CD14-positive monocyte (primary cell): ENCODE data around the gene YTHDF1. TPM values are rescaled to one million over a fixed set of nuclear protein-coding genes. Genes with fewer than 3 reads are reported as not detected.
"Not testable (repeated sequence)": the region's sequence is repeated elsewhere in the genome, so short reads cannot be mapped to it uniquely, and the experiment has no call there.

ENCODE experiments used
- DNase-seq, 3 donors: peaks; one replicate each; pipeline ENCODE4 v3.0.0-alpha.2; 2011 to 2022
- H2AFZ ChIP-seq: 2 replicates; pipeline ENCODE4 v1.6.0; 2012; ENCODE audit warnings: mild to moderate bottlenecking, low read depth, low read length, inconsistent platforms; ENCODE audit not compliant: insufficient read depth, poor library complexity, severe bottlenecking
- H3K27ac ChIP-seq, 2 donors: 1 replicate in 1 of 2; 2 replicates in 1 of 2; pipeline ENCODE4 v1.5.1; 2012 to 2013; ENCODE audit warnings: low read length in 2 of 2, control low read depth in 1 of 2, inconsistent platforms in 1 of 2, low read depth in 1 of 2, mild to moderate bottlenecking in 1 of 2
- H3K27me3 ChIP-seq, 2 donors: one replicate each; pipeline versions ENCODE4 v1.6.0 to v1.6.1; 2011 to 2013; ENCODE audit warnings: low read length in 2 of 2; ENCODE audit not compliant: control insufficient read depth in 2 of 2, insufficient read depth in 2 of 2
- H3K36me3 ChIP-seq, 2 donors: replicated peaks in 1 of 2; 1 replicate in 1 of 2; 2 replicates in 1 of 2; pipeline versions ENCODE4 v1.5.1 to v1.6.1; 2012 to 2013; ENCODE audit warnings: low read length in 2 of 2, control low read depth in 1 of 2, inconsistent platforms in 1 of 2, mild to moderate bottlenecking in 1 of 2; ENCODE audit not compliant: insufficient read depth in 2 of 2, control insufficient read depth in 1 of 2
- H3K4me1 ChIP-seq, 2 donors: 1 replicate in 1 of 2; 2 replicates in 1 of 2; pipeline versions ENCODE4 v1.5.1 to v1.6.1; 2012 to 2013; ENCODE audit warnings: low read length in 2 of 2, control low read depth in 1 of 2, inconsistent platforms in 1 of 2, mild to moderate bottlenecking in 1 of 2, moderate library complexity in 1 of 2; ENCODE audit not compliant: insufficient read depth in 2 of 2, control insufficient read depth in 1 of 2
- H3K4me2 ChIP-seq: replicated peaks from 2 replicates; pipeline ENCODE3; 2012; ENCODE audit warnings: low read length, moderate library complexity, mild to moderate bottlenecking; ENCODE audit not compliant: poor library complexity, severe bottlenecking; ENCODE audit errors: extremely low read depth
- H3K4me3 ChIP-seq, 3 experiments: fragments of 200-600 bp in 1 of 3; sonication (generic) in 1 of 3; replicated peaks in 1 of 3; 1 replicate in 2 of 3; 2 replicates in 1 of 3; pipeline ENCODE4 v1.5.1; 2011 to 2013; ENCODE audit warnings: low read length in 3 of 3, mild to moderate bottlenecking in 3 of 3, control low read depth in 2 of 3, low read depth in 2 of 3, inconsistent platforms in 1 of 3, moderate library complexity in 1 of 3
- H3K79me2 ChIP-seq: 2 replicates; pipeline ENCODE4 v1.6.0; 2012; ENCODE audit warnings: mild to moderate bottlenecking, control low read depth, inconsistent platforms, low read length, moderate library complexity; ENCODE audit not compliant: insufficient read depth
- H3K9ac ChIP-seq: 2 replicates; pipeline ENCODE4 v1.6.0; 2017; ENCODE audit warnings: low read length, mild to moderate bottlenecking; ENCODE audit not compliant: insufficient read depth, poor library complexity, severe bottlenecking
- H3K9me3 ChIP-seq, 2 donors: replicated peaks in 1 of 2; 1 replicate in 1 of 2; 2 replicates in 1 of 2; pipeline versions ENCODE4 v1.5.1 to v1.6.1; 2012 to 2013; ENCODE audit warnings: low read length in 2 of 2, control low read depth in 1 of 2; ENCODE audit not compliant: control insufficient read depth in 1 of 2, insufficient read depth in 1 of 2
- H4K20me1 ChIP-seq: 2 replicates; pipeline ENCODE4 v1.6.0; 2012; ENCODE audit warnings: mild to moderate bottlenecking, low read length, control low read depth, moderate library complexity; ENCODE audit not compliant: insufficient read depth
- H3K27ac Mint-ChIP-seq, 7 donors: one replicate each; pipeline ENCODE4 v1.8.0; 2020; ENCODE audit warnings: mild to moderate bottlenecking in 7 of 7, mixed read lengths in 7 of 7, moderate library complexity in 6 of 7, inconsistent platforms in 2 of 7
- H3K27me3 Mint-ChIP-seq, 3 donors: one replicate each; pipeline ENCODE4 v1.8.0; 2021 to 2022; ENCODE audit warnings: low read depth in 3 of 3, mild to moderate bottlenecking in 3 of 3, mixed read lengths in 3 of 3, moderate library complexity in 3 of 3, inconsistent platforms in 1 of 3
- H3K36me3 Mint-ChIP-seq, 2 donors: one replicate each; pipeline ENCODE4 v1.8.0; 2020; ENCODE audit warnings: mixed read lengths in 2 of 2, inconsistent platforms in 1 of 2, mild to moderate bottlenecking in 1 of 2
- H3K4me1 Mint-ChIP-seq: one replicate; pipeline ENCODE4 v1.8.0; 2020; ENCODE audit warnings: mild to moderate bottlenecking, mixed read lengths
- H3K4me3 Mint-ChIP-seq, 2 donors: one replicate each; pipeline ENCODE4 v1.8.0; 2020; ENCODE audit warnings: mild to moderate bottlenecking in 2 of 2, mixed read lengths in 2 of 2, moderate library complexity in 1 of 2
- H3K9me3 Mint-ChIP-seq, 7 donors: one replicate each; pipeline ENCODE4 v1.8.0; 2020 to 2022; ENCODE audit warnings: mixed read lengths in 7 of 7, mild to moderate bottlenecking in 6 of 7, moderate library complexity in 6 of 7, inconsistent platforms in 2 of 7
- WGBS: methylation state at CpG from one replicate; pipeline ENCODE4 v1.1.5; 2013; ENCODE audit warnings: missing lambda C conversion rate; ENCODE audit not compliant: insufficient coverage; 5-methylcytosine and 5-hydroxymethylcytosine counted together
- intact Hi-C, 2 donors: fragments of 100-400 bp; cut with micrococcal nuclease; formaldehyde crosslinking; loops; one replicate each; pipeline versions ENCODE4 v1.15.0 to v1.15.1; 2023
- polyA plus RNA-seq, 3 donors: library from polyadenylated mRNA; depleted of rRNA in 1 of 3; unstranded in 2 of 3; stranded (reverse) in 1 of 3; fragments of 300-500 nt in 2 of 3; fragments of >200 nt in 1 of 3; fragmentation: Illumina TruSeq in 2 of 3; gene quantifications; 1 replicate in 2 of 3; 2 replicates in 1 of 3; pipeline ENCODE4 v1.2.3, GENCODE V29; 2012 to 2021
- TF ChIP-seq, protein P1 (sequence below): fragments of 200-600 bp; IDR thresholded peaks from one replicate; pipeline ENCODE4 v1.8.0; 2022; ENCODE audit warnings: antibody characterized with exemption, mild to moderate bottlenecking

Gene YTHDF1
- polyA plus RNA-seq, 3 donors = 18.0 to 33.4 (median 25.9) TPM

GRCh38 chr20:63222541-63222940 is 6.6 kb upstream of the YTHDF1 start:
- no peak overlapping the region for H3K4me3 ChIP-seq
- H3K4me3 Mint-ChIP-seq = no peak overlapping the region
- no peak overlapping the region for H3K27ac ChIP-seq
- intact Hi-C loops = loop anchor here in 1 of 2 donors (5.0 kb wide), 1 partner anchor 50 kb away; the partner anchor contains the start of gene ARFGAP1
- no peak overlapping the region for H2AFZ ChIP-seq
- no peaks in the 10 kb centered on the region for H3K36me3 Mint-ChIP-seq
- no peak for DNase-seq
- H3K9ac ChIP-seq = no peak overlapping the region
- no peaks in the 10 kb centered on the region for H3K4me1 ChIP-seq
- H3K27me3 ChIP-seq = peaks cover 0 to 5% of the 10 kb centered on the region in 2 donors
- no peak overlapping the region for H3K4me2 ChIP-seq
- WGBS = 73% methylated on average over 4 of the region's 7 CpGs
- H4K20me1 ChIP-seq = no peaks in the 10 kb centered on the region
- H3K4me1 Mint-ChIP-seq = no peaks in the 10 kb centered on the region
- H3K36me3 ChIP-seq = no peaks in the 10 kb centered on the region
- H3K27ac Mint-ChIP-seq = no peak overlapping the region
- peaks cover 14 to 20% (median 18%) of the 10 kb centered on the region in 3 donors for H3K27me3 Mint-ChIP-seq
- H3K79me2 ChIP-seq = no peaks in the 10 kb centered on the region
- peaks cover 0 to 2% (median 0%) of the 10 kb centered on the region in 7 donors for H3K9me3 Mint-ChIP-seq
- TF ChIP-seq, protein P1, sequence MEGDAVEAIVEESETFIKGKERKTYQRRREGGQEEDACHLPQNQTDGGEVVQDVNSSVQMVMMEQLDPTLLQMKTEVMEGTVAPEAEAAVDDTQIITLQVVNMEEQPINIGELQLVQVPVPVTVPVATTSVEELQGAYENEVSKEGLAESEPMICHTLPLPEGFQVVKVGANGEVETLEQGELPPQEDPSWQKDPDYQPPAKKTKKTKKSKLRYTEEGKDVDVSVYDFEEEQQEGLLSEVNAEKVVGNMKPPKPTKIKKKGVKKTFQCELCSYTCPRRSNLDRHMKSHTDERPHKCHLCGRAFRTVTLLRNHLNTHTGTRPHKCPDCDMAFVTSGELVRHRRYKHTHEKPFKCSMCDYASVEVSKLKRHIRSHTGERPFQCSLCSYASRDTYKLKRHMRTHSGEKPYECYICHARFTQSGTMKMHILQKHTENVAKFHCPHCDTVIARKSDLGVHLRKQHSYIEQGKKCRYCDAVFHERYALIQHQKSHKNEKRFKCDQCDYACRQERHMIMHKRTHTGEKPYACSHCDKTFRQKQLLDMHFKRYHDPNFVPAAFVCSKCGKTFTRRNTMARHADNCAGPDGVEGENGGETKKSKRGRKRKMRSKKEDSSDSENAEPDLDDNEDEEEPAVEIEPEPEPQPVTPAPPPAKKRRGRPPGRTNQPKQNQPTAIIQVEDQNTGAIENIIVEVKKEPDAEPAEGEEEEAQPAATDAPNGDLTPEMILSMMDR = no peak
- H3K9me3 ChIP-seq = no peaks in the 10 kb centered on the region

DNA sequence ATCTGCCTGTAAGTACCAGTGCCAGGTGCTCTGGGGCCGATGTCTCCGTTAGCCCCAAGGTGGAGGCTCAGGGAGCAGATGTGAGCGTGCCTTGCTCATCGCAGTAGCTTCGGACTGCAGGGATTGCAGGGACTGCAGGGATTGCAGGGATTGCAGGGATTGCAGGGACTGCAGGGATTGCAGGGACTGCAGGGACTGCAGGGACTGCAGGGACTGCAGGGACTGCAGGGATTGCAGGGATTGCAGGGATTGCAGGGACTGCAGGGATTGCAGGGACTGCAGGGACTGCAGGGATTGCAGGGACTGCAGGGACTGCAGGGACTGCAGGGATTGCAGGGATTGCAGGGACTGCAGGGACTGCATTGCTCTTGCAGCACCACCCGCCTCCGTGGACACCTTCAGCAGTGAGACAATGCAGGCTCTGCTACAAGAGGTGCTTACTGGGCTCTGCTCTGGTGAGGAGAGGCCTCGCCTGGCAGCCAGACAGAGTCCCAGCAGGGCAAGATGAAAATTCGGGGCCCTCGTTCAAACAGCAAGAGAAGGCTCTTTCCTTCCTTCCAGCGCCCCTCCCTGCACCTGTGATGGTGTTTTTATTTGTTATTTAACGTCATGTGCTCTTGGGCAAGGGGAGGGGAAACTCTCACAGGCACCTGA is 5.6 kb upstream of the YTHDF1 start:
- not testable (repeated sequence) for H2AFZ ChIP-seq, H3K9me3 ChIP-seq, H3K4me2 ChIP-seq, H3K4me3 ChIP-seq, H3K36me3 ChIP-seq, H3K27me3 ChIP-seq, H3K4me1 ChIP-seq, DNase-seq, H3K4me3 Mint-ChIP-seq, H3K9ac ChIP-seq, H3K36me3 Mint-ChIP-seq, H3K9me3 Mint-ChIP-seq, H3K4me1 Mint-ChIP-seq, H4K20me1 ChIP-seq, H3K27ac Mint-ChIP-seq, H3K79me2 ChIP-seq, H3K27ac ChIP-seq
- intact Hi-C loops = loop anchor here in 1 of 2 donors (5.0 kb wide), 1 partner anchor 51 kb away; the partner anchor contains the start of gene ARFGAP1
- 86% methylated on average over 10 of the region's 12 CpGs for WGBS
- H3K27me3 Mint-ChIP-seq = peaks cover 13 to 18% (median 18%) of the 10 kb centered on the region in 3 donors
